ENCODE results near the gene SOX18. TPM values are rescaled to one million over a fixed set of nuclear protein-coding genes. Genes with fewer than 3 reads are reported as not detected.

SOX18 gene
- total and polyA plus RNA-seq, 2 of the 13 experiments (the other 11 are each of a cell fraction or from before 2014, with no cell fraction given), result 1.6 to 1.9 TPM

DNA sequence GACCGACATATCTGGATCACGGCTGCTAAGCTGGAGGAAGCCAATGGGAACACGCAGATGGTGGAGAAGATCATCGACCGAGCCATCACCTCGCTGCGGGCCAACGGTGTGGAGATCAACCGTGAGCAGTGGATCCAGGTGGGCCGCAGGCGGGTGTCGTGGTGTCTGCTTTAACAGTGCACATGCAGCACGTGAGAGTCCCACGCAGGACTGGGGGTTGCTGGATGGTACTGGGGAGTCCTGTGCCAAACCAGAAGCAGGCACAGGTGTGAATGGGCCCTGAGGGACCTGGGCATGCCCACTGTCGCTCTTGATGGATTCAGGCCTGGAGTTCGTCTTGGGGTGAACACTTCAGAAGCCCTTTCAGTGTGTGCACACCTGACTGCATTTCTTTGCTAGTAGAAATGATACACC, 38.1 kb downstream of the SOX18 start:
- H4K20me1 ChIP-seq (ENCODE audit: insufficient read depth, low read length), result no peaks in the 10 kb centered on the region
- H3K27me3 ChIP-seq (ENCODE audit: control insufficient read depth in 1 of 2, insufficient read depth in 2 of 2, low read length in 2 of 2), result no peaks in the 10 kb centered on the region
- H3K79me2 ChIP-seq (ENCODE audit: insufficient read depth, low read length), result peaks cover 11% of the 10 kb centered on the region
- intact Hi-C loops (cut with micrococcal nuclease; ENCODE audit: unreplicated experiment), result no loop called here
- BruUV-seq (replicated peaks), result no TSS peak
- ChIA-PET CTCF (ENCODE audit: low intra/inter-chr PET ratio, low total read pairs) (no interaction called here), POLR2A (no interaction called here)
- no peaks in the 10 kb centered on the region for H3K9me3 ChIP-seq (ENCODE audit: low read length)
- FAIRE-seq, result no peak
- no peaks in the 10 kb centered on the region for H3K4me1 ChIP-seq (ENCODE audit: insufficient read depth, low read length)
- no peak for DNase-seq (ENCODE audit: low spot score)
- TF ChIP-seq EED (CRISPR knock-in tag; IDR thresholded peaks at IDR 0.05), result peak; percentile 31; the same call in 1 of the 2 replicates
- TF ChIP-seq, protein P1, sequence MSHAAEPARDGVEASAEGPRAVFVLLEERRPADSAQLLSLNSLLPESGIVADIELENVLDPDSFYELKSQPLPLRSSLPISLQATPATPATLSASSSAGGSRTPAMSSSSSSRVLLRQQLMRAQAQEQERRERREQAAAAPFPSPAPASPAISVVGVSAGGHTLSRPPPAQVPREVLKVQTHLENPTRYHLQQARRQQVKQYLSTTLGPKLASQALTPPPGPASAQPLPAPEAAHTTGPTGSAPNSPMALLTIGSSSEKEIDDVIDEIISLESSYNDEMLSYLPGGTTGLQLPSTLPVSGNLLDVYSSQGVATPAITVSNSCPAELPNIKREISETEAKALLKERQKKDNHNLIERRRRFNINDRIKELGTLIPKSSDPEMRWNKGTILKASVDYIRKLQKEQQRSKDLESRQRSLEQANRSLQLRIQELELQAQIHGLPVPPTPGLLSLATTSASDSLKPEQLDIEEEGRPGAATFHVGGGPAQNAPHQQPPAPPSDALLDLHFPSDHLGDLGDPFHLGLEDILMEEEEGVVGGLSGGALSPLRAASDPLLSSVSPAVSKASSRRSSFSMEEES (CRISPR knock-in tag; IDR thresholded peaks at IDR 0.05), result no peak
- peak; percentile 41 for TF ChIP-seq AGO2 (optimal IDR thresholded peaks at IDR 0.05; ENCODE audit: low read depth, low read length)
- no peak for TF ChIP-seq GLI4 (CRISPR knock-in tag; IDR thresholded peaks at IDR 0.05; ENCODE audit: borderline replicate concordance)
- TF ChIP-seq, protein P2, sequence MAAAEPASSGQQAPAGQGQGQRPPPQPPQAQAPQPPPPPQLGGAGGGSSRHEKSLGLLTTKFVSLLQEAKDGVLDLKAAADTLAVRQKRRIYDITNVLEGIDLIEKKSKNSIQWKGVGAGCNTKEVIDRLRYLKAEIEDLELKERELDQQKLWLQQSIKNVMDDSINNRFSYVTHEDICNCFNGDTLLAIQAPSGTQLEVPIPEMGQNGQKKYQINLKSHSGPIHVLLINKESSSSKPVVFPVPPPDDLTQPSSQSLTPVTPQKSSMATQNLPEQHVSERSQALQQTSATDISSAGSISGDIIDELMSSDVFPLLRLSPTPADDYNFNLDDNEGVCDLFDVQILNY (CRISPR knock-in tag; conservative IDR thresholded peaks at IDR 0.05), result no peak
- TF ChIP-seq, protein P3, sequence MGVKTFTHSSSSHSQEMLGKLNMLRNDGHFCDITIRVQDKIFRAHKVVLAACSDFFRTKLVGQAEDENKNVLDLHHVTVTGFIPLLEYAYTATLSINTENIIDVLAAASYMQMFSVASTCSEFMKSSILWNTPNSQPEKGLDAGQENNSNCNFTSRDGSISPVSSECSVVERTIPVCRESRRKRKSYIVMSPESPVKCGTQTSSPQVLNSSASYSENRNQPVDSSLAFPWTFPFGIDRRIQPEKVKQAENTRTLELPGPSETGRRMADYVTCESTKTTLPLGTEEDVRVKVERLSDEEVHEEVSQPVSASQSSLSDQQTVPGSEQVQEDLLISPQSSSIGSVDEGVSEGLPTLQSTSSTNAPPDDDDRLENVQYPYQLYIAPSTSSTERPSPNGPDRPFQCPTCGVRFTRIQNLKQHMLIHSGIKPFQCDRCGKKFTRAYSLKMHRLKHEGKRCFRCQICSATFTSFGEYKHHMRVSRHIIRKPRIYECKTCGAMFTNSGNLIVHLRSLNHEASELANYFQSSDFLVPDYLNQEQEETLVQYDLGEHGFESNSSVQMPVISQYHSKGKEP (CRISPR knock-in tag; IDR thresholded peaks at IDR 0.05), result no peak
- TF ChIP-seq ZNF768 (CRISPR knock-in tag; IDR thresholded peaks at IDR 0.05), result peak; percentile 17; the same call in 1 of the 2 replicates
- 0 out of 2 replicates have a peak, but pooled peaks have one; percentile 21 for TF ChIP-seq MYC (CRISPR knock-in tag; IDR thresholded peaks at IDR 0.05; ENCODE audit: borderline replicate concordance)
- no peak for TF ChIP-seq KAT8 (CRISPR knock-in tag; IDR thresholded peaks at IDR 0.05)
- H3K36me3 ChIP-seq (replicated peaks in 1 of 2; ENCODE audit: control insufficient read depth in 1 of 2, insufficient read depth in 2 of 2, low read length in 2 of 2), result peaks cover 52 to 83% of the 10 kb centered on the region in 2 experiments
- H2AFZ ChIP-seq (ENCODE audit: low read length), result no peak overlapping the region
- H3K4me2 ChIP-seq (ENCODE audit: low read depth, low read length), result no peak overlapping the region
- no peak overlapping the region for H3K4me3 ChIP-seq (replicated peaks in 1 of 3; ENCODE audit: insufficient read depth in 1 of 3, low read depth in 2 of 3, low read length in 3 of 3)
- no peak overlapping the region for H3K9ac ChIP-seq (ENCODE audit: insufficient read depth, low read depth, low read length)
- in situ Hi-C loops (cut with HindIII; ENCODE audit: extremely low pct_ligation_motif_present, low pct_unique_long_range_greater_than_20kb), result no loop called here
- H3K27ac ChIP-seq (ENCODE audit: extremely low read length, insufficient read depth, low read length), result no peak overlapping the region
- ATAC-seq, result no peak
- 98% methylated on average over 16 of the region's 16 CpGs for WGBS (ENCODE audit: low lambda C conversion rate)

Measured in HepG2 (cell line).